ENCODE measurements around the gene MESD.
A peak's percentile ranks its signal among the peaks of the same experiment; 100 is the strongest.

Gene MESD

DNA sequence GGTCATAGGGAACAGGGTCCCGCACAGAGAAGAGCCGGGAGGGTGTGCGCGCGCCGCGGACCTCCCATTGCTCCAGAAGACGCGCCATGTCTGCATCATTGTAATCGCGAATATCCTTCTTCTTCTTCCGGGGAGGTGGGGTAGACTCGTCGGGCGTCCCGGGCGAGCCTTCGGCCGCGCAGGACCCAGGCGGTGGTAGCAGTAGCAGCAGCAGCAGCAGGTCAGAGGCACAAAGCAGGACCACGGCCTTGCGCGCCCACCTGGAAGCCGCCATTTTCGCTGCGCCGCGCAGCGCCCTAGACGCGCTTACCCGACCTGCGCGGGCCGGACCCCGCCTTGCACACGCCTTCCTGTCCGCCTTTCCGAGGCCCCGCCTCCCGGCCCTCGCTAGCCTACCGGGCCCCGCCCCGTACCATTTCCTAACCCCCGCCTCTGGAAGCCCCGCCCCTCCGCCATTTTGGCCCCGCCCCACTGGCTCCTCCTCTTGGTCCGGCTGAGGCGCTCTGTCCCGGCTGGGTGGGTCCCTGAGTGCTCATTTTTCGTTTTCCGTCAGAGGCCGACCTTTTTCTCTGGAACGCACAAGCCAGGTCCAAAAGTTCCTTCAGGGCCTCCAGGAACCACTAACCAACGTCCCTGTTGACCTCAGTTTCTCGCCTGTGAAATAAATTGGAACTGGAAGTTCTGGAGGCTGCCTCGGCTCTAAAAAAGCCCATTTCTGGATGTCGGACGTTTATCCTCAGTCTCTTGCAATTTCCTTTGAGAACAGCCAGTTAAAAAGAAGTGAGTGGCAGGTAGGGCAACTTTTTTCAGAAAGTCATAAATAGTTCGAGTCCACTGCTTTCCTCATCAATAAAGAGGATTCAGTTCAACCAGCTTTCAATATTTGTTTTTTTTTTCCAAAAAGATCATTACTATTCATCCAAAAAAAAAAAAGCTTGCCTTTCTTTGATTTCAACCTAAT, at the start of gene MESD:
MESD (minus strand) TSS at position 302 of the 961 bp plus-strand sequence; CDS start at position 274, 28 bp downstream.
- DNase-seq (ENCODE audit: low read depth in 2 of 2): peak; percentile 93 to 94

DNA sequence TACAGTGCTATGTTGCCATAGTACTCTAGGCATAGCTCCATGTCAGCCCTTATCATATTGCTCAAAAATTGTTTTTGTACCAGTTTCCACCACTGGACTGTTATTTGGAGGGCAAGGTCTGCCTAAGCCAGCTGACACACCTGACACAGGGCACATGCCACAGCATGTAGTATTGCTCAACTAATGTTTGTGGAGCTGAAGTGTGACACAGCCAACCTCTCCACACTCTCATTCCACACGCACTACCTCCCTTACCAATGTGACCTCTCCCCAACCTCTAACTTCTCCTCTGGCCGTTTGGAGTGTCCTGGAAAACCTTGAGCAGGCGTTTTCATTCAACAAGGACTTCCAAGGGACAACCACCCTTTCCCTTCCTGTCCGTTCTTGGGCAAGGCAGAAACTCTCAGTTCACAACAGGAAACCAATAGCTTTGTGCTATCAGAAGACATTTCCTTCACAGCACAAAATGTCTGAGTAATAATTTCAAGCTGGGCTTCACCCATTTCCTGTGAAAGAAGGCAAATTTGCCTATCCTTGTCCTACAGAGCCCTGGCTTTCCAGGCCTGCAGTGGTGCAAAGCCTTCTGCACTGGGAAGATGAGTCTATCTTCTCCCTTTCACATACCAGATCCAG, 49.5 kb upstream of the MESD start:
- no peak for DNase-seq (ENCODE audit: low read depth in 2 of 2)

DNA sequence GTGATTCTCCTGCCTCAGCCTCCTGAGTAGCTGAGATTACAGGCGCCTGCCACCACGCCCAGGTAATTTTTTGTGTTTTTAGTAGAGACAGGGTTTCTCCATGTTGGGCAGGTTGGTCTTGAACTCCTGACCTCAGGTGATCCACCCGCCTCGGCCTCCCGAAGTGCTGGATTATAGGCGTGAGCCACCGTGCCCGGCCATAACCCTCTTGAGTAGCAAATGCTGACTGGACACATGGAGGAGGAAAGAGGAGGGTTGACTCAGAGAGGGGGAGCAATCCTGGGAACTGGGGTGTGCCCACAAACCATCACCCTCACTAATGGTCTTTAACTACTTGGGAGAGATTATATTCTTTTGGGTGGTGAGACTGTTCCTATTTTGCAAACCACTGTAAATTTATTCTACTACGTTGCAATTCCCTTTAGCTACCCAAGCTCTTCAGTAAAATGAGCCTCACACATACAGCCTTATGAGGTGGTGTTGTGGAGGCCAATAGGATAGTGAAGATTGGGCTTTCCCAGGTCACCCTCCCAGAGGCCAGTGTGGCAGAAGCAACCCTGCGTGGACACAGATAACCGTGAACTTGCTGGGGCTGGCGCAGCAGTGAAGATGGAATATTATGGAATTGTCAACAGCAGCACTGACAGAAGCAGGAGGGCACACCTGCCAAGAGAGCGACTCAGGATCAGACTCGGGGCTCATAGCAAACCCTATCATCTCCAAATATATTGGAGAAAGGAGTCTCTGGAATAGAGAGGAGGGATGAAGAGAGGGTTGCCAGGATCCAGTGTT, 48.5 kb upstream of the MESD start:
- DNase-seq (ENCODE audit: low read depth in 2 of 2): no peak

GRCh38 chr15:81033508-81033907, 43.9 kb upstream of the MESD start:
- DNase-seq (ENCODE audit: low read depth in 2 of 2): no peak

- no peak for DNase-seq (ENCODE audit: low read depth in 2 of 2)
These were observed 43.2 kb upstream of the MESD start for GRCh38 chr15:81032818-81033217.

DNA sequence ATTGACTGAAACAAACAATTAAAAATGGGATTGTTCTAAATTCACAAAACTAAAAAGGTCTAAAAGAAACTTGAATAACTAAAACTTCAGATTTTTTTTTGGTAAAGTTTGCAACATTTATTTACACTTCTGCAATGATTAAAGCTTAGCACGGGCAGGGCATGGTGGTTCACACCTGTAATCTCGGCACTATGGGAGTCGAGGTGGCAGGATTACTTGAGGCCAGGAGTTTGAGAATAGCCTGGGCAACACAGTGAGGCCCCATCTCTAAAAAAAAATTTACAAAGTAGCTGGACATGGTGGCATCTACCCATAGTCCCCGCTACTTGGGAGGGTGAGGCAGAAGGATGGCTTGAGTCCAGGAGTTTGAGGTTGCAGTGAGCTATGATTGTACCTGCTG, 42.7 kb upstream of the MESD start:
- no peak for DNase-seq (ENCODE audit: low read depth in 2 of 2)

- DNase-seq (ENCODE audit: low read depth in 2 of 2): no peak
These were observed 41.6 kb upstream of the MESD start for GRCh38 chr15:81031203-81031602.

- DNase-seq (ENCODE audit: low read depth in 2 of 2): no peak
These were observed 40.7 kb upstream of the MESD start for GRCh38 chr15:81030301-81030750.

DNA sequence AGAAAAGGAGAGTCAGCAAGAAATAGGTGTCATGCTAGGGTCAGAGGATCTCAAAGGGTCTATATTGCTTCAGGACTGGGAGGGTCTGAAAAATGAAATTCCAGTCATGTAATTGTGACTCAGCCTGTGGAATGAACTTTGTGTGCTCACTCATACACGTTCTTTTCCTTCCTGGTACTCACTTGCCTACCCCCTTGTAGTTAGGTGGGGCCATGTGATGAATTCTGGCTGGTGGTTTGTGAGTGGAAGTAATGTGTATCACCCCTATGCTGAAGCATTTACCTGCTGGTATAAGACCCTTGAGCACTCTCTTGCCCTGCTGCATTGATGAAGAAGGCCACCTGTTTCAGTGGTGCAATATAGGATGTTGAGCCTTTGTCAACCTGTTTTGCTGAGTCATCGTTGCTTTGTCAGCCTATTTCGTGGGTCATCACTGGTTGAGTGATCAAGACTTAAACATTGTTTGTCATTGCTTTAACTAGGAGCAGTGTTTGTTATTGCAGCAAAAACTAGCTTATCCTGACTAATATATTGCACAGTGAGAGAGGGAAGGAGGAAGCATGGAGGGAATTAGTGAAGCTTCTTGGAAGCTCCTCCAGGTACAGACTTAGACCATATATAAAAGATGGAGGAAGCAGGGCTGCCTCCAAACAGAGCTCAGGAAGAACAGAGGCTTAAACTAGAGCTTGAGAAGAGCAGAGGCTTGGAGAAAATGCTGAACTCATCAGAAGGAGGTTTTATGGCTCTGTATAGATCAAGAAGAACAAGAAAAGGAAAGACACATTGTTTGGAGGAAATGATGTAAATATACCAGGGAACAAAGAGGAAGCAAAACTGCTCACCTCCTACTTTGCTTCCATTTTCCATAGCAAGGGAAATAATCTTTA, 40.0 kb upstream of the MESD start:
- no peak for DNase-seq (ENCODE audit: low read depth in 2 of 2)

DNA sequence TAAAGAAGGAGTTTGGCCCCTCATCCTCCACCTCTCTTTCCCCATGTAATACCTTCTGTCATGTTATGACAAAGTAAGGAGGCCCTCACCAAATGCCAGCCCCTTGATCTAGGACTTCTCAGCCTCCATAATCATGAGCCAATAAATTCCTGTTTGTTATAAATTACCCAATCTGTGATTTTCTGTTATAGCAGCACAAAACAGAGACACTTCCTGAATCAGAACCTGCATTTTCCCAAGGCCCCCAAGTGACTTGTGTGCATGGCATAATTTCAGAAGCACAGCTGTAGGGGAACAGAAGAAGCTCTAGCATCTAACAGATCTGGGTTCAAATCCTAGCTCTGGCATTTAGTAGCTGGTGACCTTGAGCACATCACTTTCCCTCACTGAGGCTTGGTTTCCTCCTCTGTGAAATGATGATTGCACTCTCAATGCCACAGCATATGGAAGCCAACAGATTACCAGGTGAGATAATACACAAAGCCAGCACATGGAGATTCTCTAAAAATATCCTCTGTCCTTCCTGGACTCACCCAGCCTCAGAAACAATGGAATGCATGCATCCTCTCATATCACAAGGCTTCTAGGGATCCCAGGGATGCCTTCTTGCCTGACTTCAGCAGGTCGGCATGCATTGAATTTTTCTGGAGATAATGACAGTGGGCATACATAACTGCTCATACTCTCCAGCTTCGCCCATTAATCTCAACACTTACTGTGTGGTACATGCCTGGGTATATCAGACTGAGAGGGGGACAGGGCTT, 37.4 kb upstream of the MESD start:
- DNase-seq (ENCODE audit: low read depth in 2 of 2): no peak

DNA sequence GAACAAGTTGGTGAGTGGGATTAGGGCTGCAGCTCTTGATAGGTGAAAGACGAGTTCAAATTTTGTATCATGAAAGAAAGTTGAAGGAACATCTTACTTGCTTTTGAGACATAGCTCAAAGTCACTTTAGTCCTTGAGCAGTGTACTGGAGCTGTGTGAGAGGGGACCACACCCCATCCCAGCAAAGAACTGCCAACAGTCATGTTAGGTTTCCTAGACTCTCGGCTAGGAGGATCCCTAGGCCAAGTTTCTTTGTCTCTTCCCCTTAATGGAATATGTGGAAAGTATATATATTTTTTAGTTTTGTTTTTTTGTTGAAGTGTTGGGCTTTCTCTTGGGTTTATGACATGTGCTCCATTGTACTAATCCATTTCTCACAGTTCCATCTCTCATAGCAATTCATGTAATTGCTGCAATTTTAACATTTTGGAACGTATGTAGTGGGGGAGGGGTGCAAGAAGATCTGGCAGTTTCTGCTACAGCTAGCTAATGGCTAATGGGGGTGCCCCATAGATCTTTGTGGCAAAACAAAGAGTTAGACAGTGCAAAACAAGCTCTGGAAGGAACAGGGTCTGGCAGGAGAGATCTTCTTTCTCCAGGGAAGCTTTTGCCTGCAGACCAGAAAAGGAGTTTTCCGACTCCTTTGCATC, 36.2 kb upstream of the MESD start:
- DNase-seq (ENCODE audit: low read depth in 2 of 2): no peak

GRCh38 chr15:81024936-81025335, 35.3 kb upstream of the MESD start:
- no peak for DNase-seq (ENCODE audit: low read depth in 2 of 2)

DNA sequence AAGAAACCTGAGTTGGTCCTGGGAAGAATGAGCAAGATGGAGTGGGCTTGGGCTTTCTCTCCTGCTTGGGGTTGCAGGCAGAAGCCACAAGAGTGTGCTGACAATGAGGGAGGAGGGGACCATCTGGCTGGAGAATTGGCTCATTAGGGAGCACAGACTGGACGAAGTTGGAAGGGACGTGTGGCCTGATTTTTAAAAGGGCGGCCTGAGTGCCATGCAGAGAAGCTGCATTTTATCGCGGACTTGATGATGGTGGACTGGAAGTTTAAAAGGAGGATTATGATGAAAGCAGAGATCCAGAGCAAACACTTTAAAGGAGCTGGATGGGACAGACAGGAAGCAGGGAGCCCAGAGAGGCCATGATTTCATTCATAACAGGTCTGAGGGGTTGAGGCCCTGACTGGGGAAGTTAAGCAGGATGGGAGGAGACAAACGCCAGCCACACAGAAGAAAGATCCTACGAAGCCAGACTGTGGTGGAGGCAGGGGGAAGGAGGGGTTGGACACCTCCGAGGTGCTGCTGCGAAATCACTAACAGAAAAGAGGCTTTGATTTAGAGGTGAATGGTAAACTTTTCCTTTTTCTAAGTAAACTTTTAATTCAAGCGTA, 34.8 kb upstream of the MESD start:
- no peak for DNase-seq (ENCODE audit: low read depth in 2 of 2)

GRCh38 chr15:81023483-81024264, 34.1 kb upstream of the MESD start:
- no peak for DNase-seq (ENCODE audit: low read depth in 2 of 2)

DNA sequence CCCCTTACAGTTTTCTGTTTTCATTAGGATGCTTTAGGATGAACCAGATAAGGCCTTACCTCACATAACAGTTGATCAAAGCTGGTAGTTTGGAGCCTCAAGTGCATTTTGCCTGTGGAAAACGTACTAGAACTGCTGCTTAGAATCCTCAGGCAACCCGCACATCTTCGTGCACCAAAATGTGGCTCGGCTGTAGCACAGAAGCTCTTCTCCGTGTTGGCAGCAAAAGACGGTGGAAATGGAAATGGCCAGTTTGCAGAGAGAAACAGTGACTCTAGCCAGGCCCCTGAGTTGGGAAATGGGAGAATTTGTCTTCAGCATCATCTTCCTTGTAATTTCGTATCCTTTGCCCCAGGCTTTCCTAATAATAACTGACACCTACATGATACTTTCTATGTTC, 31.7 kb upstream of the MESD start:
- DNase-seq (ENCODE audit: low read depth in 2 of 2): no peak

DNA sequence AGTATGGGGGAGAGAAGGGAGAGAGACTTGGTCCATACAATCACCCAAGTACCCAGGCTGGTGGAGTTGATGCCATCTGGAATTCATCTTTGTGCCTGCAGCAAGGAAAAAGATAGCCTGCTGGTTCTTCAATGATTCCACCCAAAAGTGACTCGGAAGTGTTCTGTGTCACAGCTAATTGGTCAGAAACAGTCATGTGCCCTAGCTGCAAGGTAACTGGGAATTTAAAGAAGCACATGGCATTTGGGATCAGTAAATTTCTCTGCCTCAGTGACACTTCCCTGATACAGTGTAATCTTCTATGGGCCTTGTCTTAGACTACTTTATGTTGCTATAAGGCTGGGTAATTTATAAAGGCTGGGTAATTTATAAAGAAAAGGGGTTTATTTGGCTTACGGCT, 28.6 kb upstream of the MESD start:
- DNase-seq (ENCODE audit: low read depth in 2 of 2): no peak

DNA sequence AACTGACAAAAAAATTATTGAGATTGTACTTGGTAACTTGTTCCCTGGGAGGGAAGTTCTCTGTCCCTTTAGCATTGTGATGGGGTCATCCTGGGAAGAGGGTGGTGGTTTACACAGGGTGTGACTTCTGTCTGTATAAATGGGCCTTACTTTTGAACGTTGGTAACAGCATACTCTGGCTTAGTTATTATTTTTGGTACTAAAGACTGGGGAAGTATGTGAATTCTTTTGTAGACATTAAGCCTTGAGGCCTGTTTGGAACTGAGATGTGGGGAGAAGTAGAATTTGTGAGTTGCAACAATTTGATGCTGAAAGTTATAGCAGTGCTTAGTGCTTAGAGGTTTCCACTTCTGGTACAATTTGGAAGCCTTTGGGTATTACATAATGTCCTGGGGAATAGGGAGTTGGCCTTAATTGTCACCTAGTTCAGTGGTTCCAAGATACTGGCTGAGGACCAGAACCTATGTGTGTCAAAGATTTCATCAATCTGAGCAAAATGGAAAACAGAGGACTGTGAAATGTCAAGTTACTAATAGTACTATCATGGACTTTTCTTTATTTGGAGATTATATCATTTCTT, 27.0 kb upstream of the MESD start:
- DNase-seq (ENCODE audit: low read depth in 2 of 2): no peak

All from stimulated activated CD8-positive, alpha-beta memory T cell treated with anti-CD3 and anti-CD28 coated beads, Interleukin-15, amount 100 ng/mL, for 48 hours (primary cell).